Measurements from ENCODE around the gene LRRC28.
"Not testable (repeated sequence)": the region's sequence is repeated elsewhere in the genome, so short reads cannot be mapped to it uniquely, and the experiment has no call there.

Gene LRRC28

GRCh38 chr15:99345242-99345641 is 94.0 kb downstream of the LRRC28 start:
- no peak for DNase-seq

- no peak for DNase-seq
Measured at GRCh38 chr15:99345832-99346462, 94.7 kb downstream of the LRRC28 start.

- DNase-seq = no peak
Measured at GRCh38 chr15:99347574-99347973, 96.3 kb downstream of the LRRC28 start.

GRCh38 chr15:99348412-99348811 is 97.1 kb downstream of the LRRC28 start:
- no peak for DNase-seq

- DNase-seq = no peak
Measured at GRCh38 chr15:99350408-99350807, 99.1 kb downstream of the LRRC28 start.

GRCh38 chr15:99359769-99360168 is 108.5 kb downstream of the LRRC28 start:
- DNase-seq = no peak

GRCh38 chr15:99361545-99362185 is 110.4 kb downstream of the LRRC28 start:
- no peak for DNase-seq

GRCh38 chr15:99365242-99365641 is 114.0 kb downstream of the LRRC28 start:
- DNase-seq = no peak

GRCh38 chr15:99366013-99366412 is 114.7 kb downstream of the LRRC28 start:
- DNase-seq = no peak

- DNase-seq = no peak
Measured at GRCh38 chr15:99368743-99369142, 117.5 kb downstream of the LRRC28 start.

- no peak for DNase-seq
Measured at GRCh38 chr15:99369196-99369595, 117.9 kb downstream of the LRRC28 start.

GRCh38 chr15:99371180-99372103 is 120.2 kb downstream of the LRRC28 start:
- no peak for DNase-seq

GRCh38 chr15:99385005-99385669 is 133.9 kb downstream of the LRRC28 start:
- no peak for DNase-seq

- no peak for DNase-seq
Measured at GRCh38 chr15:99385865-99386264, 134.6 kb downstream of the LRRC28 start.

GRCh38 chr15:99386391-99386790 is 135.1 kb downstream of the LRRC28 start:
- no peak for DNase-seq

- DNase-seq = no peak
Measured at GRCh38 chr15:99387421-99388168, 136.3 kb downstream of the LRRC28 start.

- no peak for DNase-seq
Measured at GRCh38 chr15:99390667-99391066, 139.4 kb downstream of the LRRC28 start.

- DNase-seq = no peak
Measured at GRCh38 chr15:99393641-99394040, 142.4 kb downstream of the LRRC28 start.

- no peak for DNase-seq
Measured at GRCh38 chr15:99396375-99396774, 145.1 kb downstream of the LRRC28 start.

- no peak for DNase-seq
Measured at GRCh38 chr15:99399061-99399460, 147.8 kb downstream of the LRRC28 start.

GRCh38 chr15:99399618-99400017 is 148.3 kb downstream of the LRRC28 start:
- no peak for DNase-seq

GRCh38 chr15:99401216-99401615 is 149.9 kb downstream of the LRRC28 start:
- DNase-seq = not testable (repeated sequence)

All from T-helper 9 cell (primary cell).